22Rv1 (cell line): Measurements from ENCODE around the gene PFKFB4.
A peak's percentile ranks its signal among the peaks of the same experiment; 100 is the strongest.
"Not testable (repeated sequence)": the region's sequence is repeated elsewhere in the genome, so short reads cannot be mapped to it uniquely, and the experiment has no call there.

Source experiments
- H3K27ac ChIP-seq: fragments of 450-650 bp; 2 replicates; pipeline ENCODE4 v1.5.1; 2017
- ZFX ChIP-seq: fragments of 450-650 bp; IDR thresholded peaks from 2 replicates; pipeline ENCODE4 v1.6.1; 2017; ENCODE audit warnings: antibody characterized with exemption, borderline replicate concordance
- TF ChIP-seq, protein P1 (sequence below): fragments of 450-650 bp; IDR thresholded peaks from 2 replicates; pipeline ENCODE4 v1.5.1; 2017; ENCODE audit warnings: mild to moderate bottlenecking

PFKFB4 gene

DNA sequence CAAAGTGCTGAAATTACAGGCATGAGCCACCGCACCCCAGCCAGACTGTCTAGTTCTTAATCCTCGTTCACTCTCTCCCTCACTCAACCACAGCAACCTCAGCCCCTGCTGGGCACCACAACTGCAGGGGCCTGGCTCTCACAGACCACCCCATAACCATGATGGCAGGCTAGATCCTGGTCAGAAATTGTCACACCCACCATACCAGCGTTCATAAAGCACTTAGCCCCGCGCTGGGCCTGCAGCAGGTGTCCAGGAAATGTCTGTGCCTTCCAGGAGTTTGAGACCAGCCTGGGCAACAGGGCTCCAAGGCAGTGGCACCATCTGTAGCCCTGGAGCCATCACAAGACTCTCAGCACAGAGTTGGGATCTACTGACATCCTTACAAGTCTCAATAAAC, 54.5 kb downstream of the PFKFB4 start:
- TF ChIP-seq ZFX, result no peak
- TF ChIP-seq, protein P1, sequence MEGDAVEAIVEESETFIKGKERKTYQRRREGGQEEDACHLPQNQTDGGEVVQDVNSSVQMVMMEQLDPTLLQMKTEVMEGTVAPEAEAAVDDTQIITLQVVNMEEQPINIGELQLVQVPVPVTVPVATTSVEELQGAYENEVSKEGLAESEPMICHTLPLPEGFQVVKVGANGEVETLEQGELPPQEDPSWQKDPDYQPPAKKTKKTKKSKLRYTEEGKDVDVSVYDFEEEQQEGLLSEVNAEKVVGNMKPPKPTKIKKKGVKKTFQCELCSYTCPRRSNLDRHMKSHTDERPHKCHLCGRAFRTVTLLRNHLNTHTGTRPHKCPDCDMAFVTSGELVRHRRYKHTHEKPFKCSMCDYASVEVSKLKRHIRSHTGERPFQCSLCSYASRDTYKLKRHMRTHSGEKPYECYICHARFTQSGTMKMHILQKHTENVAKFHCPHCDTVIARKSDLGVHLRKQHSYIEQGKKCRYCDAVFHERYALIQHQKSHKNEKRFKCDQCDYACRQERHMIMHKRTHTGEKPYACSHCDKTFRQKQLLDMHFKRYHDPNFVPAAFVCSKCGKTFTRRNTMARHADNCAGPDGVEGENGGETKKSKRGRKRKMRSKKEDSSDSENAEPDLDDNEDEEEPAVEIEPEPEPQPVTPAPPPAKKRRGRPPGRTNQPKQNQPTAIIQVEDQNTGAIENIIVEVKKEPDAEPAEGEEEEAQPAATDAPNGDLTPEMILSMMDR, result no peak
- peak overlapping the region; percentile 78 for H3K27ac ChIP-seq

DNA sequence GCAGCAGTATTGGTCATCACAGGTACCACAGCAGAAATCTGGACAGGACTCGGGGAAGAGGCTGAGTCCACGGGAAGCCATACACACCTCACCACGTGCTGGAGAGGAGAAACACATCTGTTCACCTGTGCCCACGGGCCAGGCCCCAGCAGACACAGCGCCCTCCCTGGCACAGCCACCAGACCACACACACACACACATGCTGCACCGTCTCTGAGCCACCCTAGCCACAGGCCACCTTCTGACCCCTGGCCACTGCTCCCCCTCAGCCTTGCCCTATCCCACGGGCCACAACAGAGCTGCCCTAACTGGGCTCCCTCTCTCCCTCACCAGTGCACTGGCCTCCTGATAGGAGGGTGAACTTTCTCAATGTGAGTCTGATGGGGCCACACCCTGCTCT, 55.4 kb downstream of the PFKFB4 start:
- no peak overlapping the region for H3K27ac ChIP-seq
- no peak for TF ChIP-seq ZFX
- TF ChIP-seq, protein P1, result no peak

DNA sequence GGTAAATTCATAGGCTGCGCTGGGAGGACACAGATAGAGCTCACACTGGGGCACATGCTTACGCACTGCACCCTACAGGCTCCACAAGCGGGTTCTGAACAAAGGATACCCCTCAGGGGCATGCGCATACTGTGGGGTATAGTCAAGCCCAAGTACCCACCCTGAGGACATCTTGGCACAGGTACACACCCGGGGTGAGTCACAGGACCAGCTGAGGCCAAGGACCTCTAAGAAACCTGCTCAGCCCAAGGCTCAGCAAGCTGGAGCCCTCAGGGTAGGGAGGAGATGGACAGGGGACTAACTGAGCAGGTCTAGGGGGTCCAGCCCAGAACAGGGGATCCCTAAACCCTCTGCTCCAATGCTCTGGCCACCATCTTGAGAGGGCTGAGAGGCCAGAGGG, 55.9 kb downstream of the PFKFB4 start:
- H3K27ac ChIP-seq, result no peak overlapping the region
- TF ChIP-seq, protein P1, result no peak
- TF ChIP-seq ZFX, result no peak

DNA sequence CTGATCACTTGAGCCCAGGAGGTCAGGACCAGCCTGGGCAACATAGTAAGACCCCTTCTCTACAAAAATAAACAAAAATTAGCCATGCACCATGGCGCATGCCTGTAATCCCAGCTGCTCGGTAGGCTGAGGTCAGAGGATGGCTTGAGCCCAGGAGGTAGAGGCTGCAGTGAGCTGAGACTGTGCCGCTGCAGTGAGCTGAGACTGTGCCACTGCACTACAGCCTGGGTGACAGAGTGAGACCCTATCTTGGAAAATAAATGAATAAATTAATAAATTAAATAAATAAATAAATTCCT, 63.5 kb downstream of the PFKFB4 start:
- H3K27ac ChIP-seq, result no peak overlapping the region
- TF ChIP-seq, protein P1, result no peak

DNA sequence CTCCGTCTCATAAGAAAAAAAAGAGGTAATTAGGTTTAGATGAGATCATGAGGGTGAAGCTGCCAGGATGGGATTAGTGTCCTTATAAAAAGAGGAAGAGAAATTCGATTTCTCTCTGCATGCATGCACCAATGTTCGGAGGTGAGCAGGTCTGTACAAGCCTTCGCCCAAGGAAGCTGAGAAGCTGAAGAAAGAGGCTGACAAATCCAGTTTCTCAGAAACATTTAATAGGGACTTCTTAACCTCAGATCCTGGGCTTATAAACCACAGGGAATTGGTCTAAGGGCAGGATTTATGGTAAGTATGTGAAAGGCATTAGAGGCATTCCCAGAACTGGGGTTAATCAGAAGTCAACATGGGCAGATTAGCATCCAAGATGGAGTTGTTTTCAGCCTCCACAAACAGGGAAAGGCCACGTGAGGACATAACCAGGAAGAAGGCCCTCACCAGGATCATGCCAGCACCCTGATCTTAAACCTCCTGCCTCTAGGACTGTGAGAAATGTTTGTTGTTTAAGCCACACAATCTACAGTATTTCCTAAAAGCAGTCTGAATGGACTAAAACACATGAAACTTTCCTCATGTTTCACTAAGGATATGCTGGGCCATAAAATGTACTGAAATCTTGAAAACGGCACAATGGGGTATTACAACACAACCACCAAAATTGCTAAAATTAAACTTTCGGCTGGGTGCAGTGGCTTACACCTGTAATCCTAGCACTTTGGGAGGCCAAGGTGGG, 64.0 kb downstream of the PFKFB4 start:
- TF ChIP-seq, protein P1, result no peak
- no peak for TF ChIP-seq ZFX
- H3K27ac ChIP-seq, result no peak overlapping the region

DNA sequence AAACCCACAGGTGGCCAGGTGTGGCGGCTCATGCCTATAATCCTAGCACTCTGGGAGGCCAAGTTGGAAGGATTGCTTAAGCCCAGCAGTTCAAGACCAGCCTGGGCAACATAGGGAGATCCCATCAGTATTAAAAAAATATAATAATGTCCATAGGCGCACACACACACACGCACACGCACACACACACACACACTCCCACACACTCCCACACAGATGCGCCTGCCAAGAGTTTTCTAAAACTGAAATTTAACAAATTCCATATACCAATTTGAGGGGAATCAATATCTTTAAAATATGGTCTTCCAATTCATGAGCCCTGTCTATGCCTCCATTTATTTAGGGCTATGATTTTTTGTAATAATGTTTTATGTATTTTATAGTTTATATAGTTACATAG, 69.7 kb downstream of the PFKFB4 start:
- no peak overlapping the region for H3K27ac ChIP-seq
- TF ChIP-seq, protein P1, result no peak
- TF ChIP-seq ZFX, result no peak

DNA sequence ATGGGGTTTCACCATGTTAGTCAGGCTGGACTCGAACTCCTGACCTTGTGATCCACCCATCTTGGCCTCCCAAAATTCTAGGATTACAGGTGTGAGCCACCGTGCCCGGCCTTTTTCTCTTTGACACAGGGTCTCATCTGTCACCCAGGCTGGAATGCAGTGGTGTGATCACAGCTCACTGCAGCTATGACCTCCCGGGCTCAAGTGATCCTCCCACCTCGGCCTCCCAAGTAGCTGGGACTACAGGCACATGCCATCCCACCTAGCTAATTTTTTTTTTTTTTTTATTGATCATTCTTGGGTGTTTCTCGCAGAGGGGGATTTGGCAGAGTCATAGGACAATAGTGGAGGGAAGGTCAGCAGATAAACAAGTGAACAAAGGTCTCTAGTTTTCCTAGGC, 73.8 kb downstream of the PFKFB4 start:
- H3K27ac ChIP-seq, result not testable (repeated sequence)

DNA sequence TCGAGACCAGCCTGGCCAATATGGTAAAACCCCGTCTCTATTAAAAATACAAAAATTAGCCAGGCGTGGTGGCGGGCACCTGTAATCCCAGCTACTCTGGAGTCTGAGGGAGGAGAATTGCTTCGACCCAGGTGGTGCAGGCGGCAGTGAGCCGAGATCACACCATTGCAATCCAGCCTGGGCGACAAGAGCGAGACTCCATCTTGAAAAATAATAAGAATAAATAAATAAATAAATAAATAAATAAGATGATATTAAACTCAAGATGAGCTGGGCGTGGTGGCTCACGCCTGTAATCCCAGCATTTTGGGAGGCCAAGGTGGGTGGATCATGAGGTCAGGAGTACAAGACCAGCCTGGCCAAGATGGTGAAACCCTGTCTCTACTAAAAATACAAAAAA, 75.7 kb downstream of the PFKFB4 start:
- not testable (repeated sequence) for H3K27ac ChIP-seq
